Measurements from ENCODE around the gene AKR1C4.
"Not testable (repeated sequence)": the region's sequence is repeated elsewhere in the genome, so short reads cannot be mapped to it uniquely, and the experiment has no call there.

The AKR1C4 gene

GRCh38 chr10:5168897-5169420 is 27.7 kb upstream of the AKR1C4 start:
- no peak overlapping the region for H3K4me3 ChIP-seq (ENCODE audit: low read depth, low read length)
- no peak for DNase-seq (ENCODE audit: low read depth)
- TF ChIP-seq CTCF (IDR thresholded peaks at IDR 0.05; ENCODE audit: low read depth, low read length) (no peak), MYC (IDR thresholded peaks at IDR 0.05; ENCODE audit: low read depth, low read length) (no peak), POLR2A (IDR thresholded peaks at IDR 0.05; ENCODE audit: extremely low read depth, insufficient read length) (no peak), MAX (IDR thresholded peaks at IDR 0.05; ENCODE audit: low read depth, low read length) (no peak)

- not testable (repeated sequence) for DNase-seq (ENCODE audit: low read depth); H3K4me3 ChIP-seq (ENCODE audit: low read depth, low read length)
Observed at GRCh38 chr10:5175581-5175980, 21.1 kb upstream of the AKR1C4 start.

- DNase-seq (ENCODE audit: low read depth); H3K4me3 ChIP-seq (ENCODE audit: low read depth, low read length): not testable (repeated sequence)
Observed at GRCh38 chr10:5180503-5180902, 16.1 kb upstream of the AKR1C4 start.

- TF ChIP-seq MAX (IDR thresholded peaks at IDR 0.05; ENCODE audit: low read depth, low read length), result no peak
- no peak for TF ChIP-seq MYC (IDR thresholded peaks at IDR 0.05; ENCODE audit: low read depth, low read length)
- no peak for TF ChIP-seq CTCF (IDR thresholded peaks at IDR 0.05; ENCODE audit: low read depth, low read length)
- TF ChIP-seq POLR2A (IDR thresholded peaks at IDR 0.05; ENCODE audit: extremely low read depth, insufficient read length), result no peak
Observed at GRCh38 chr10:5183923-5184322, 12.7 kb upstream of the AKR1C4 start.

DNA sequence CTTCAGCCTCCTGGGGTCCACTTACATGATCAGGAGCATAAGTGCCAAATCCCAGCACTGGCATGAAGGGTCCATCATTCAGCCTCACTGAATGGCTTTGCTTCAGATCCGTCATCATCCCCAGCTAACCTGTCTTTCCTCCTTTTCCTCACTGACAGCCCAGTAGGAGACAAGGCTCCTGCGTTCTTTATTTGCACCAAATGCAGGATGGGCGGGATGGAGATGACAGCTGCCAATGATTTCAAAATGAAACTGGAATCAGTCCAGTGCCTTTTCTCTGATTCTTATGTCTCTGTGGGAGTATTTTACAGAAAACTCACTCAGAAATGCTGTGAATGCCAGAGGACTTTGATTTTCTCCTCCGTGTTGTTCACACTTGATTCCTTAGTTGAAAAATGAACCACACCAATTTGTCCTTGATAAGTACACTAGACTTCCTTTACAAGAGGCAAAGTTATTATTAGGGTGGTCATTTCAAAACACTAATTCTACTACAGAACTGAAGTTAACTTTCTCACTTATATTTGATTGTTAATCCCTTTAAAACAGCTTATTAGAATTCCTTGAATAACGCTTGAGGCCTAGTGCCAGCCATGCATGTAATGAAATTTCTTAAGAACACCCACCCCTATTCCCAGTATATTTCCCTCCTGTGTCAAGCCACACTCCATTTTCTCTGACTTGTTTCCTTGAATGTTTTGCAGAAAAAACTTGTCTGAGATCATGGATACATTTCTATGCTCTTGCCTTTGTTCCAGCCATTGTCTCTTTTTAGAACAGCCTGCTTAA is 11.5 kb upstream of the AKR1C4 start, which contains the start of gene AKR1C8:
Gene AKR1C8 (minus strand): TSS at position 164 of the 789 bp plus-strand sequence. CDS start 46 bp downstream, at position 118.
- no peak for DNase-seq (ENCODE audit: low read depth)
- no peak for TF ChIP-seq MYC (IDR thresholded peaks at IDR 0.05; ENCODE audit: low read depth, low read length)
- no peak for TF ChIP-seq CTCF (IDR thresholded peaks at IDR 0.05; ENCODE audit: low read depth, low read length)
- TF ChIP-seq POLR2A (IDR thresholded peaks at IDR 0.05; ENCODE audit: extremely low read depth, insufficient read length), result no peak
- no peak for TF ChIP-seq MAX (IDR thresholded peaks at IDR 0.05; ENCODE audit: low read depth, low read length)
- no peak within 1 kb of the TSS for H3K4me3 ChIP-seq (ENCODE audit: low read depth, low read length)

More at GRCh38 chr10:5183923-5184322, 12.7 kb upstream of the AKR1C4 start:
- DNase-seq (ENCODE audit: low read depth), result no peak
- H3K4me3 ChIP-seq (ENCODE audit: low read depth, low read length), result no peak overlapping the region

- DNase-seq (ENCODE audit: low read depth), result no peak
- TF ChIP-seq CTCF (IDR thresholded peaks at IDR 0.05; ENCODE audit: low read depth, low read length) (no peak), MYC (IDR thresholded peaks at IDR 0.05; ENCODE audit: low read depth, low read length) (no peak), MAX (IDR thresholded peaks at IDR 0.05; ENCODE audit: low read depth, low read length) (no peak), POLR2A (IDR thresholded peaks at IDR 0.05; ENCODE audit: extremely low read depth, insufficient read length) (no peak)
- no peak overlapping the region for H3K4me3 ChIP-seq (ENCODE audit: low read depth, low read length)
Observed at GRCh38 chr10:5187867-5188266, 8.8 kb upstream of the AKR1C4 start.

DNA sequence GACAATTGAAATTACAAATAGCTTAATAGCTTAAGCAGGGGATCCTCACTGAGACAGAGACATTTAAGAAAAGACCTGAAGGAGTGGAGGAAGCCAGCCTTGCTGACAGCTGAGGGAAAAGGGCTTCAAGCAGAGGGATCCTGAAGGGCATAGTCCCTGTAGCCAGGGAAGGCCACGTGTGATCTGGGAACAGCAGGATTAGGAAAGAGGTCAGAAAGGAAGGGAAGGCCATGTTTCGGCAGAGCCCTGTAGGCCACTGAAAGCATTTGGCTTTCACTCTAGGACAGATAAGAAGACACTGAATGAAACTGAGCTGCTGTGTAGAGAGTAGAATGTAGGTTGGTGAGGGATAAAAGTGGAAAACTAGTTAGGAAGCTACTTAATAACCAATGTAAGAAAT is 8.3 kb upstream of the AKR1C4 start:
- DNase-seq (ENCODE audit: low read depth), result no peak
- no peak for TF ChIP-seq CTCF (IDR thresholded peaks at IDR 0.05; ENCODE audit: low read depth, low read length)
- TF ChIP-seq MAX (IDR thresholded peaks at IDR 0.05; ENCODE audit: low read depth, low read length), result no peak
- TF ChIP-seq POLR2A (IDR thresholded peaks at IDR 0.05; ENCODE audit: extremely low read depth, insufficient read length), result no peak
- no peak for TF ChIP-seq MYC (IDR thresholded peaks at IDR 0.05; ENCODE audit: low read depth, low read length)
- H3K4me3 ChIP-seq (ENCODE audit: low read depth, low read length), result no peak overlapping the region

All from NB4 (cell line).